ENCODE data around the gene TCF4.

- TF ChIP-seq CTCF (IDR thresholded peaks at IDR 0.05) (no peak), EZH2 (IDR thresholded peaks at IDR 0.05; ENCODE audit: borderline replicate concordance, insufficient read depth, low read depth, low read length, poor library complexity, severe bottlenecking) (no peak)
Observed at GRCh38 chr18:55610506-55610905, 22.5 kb upstream of the TCF4 start.

All from B cell (primary cell).